ENCODE data around the gene CTNNAL1.

The CTNNAL1 gene

GRCh38 chr9:109010746-109011145 is 2.6 kb downstream of the CTNNAL1 start:
- H3K79me2 ChIP-seq (ENCODE audit: control insufficient read depth, insufficient read depth, low read length): peaks cover 6% of the 10 kb centered on the region
- no peak overlapping the region for H4K5ac ChIP-seq (ENCODE audit: low read length)
- H2AK5ac ChIP-seq (ENCODE audit: low read length): no peak overlapping the region
- peaks cover 4% of the 10 kb centered on the region for H3K4me1 ChIP-seq (ENCODE audit: control insufficient read depth, low read depth, low read length)
- no peak overlapping the region for H2BK120ac ChIP-seq (ENCODE audit: low read depth, low read length)
- no peak overlapping the region for H3K4me2 ChIP-seq (ENCODE audit: low read length)
- peaks cover 4% of the 10 kb centered on the region for H3K79me1 ChIP-seq (ENCODE audit: low read length)
- no peak overlapping the region for H3K56ac ChIP-seq (ENCODE audit: low read length)
- no peak overlapping the region for H3K23ac ChIP-seq (ENCODE audit: low read length)
- H3K4me3 ChIP-seq (ENCODE audit: low read length): no peak overlapping the region
- no peak overlapping the region for H3K9ac ChIP-seq (ENCODE audit: low read length)
- no peaks in the 10 kb centered on the region for H3K36me3 ChIP-seq (ENCODE audit: control insufficient read depth, insufficient read depth, low read length)
- DNase-seq: no peak
- no peak overlapping the region for H2BK15ac ChIP-seq (replicated peaks; ENCODE audit: low read depth)
- H3K4ac ChIP-seq (ENCODE audit: low read depth, low read length): no peak overlapping the region
- no peak overlapping the region for H3K18ac ChIP-seq (ENCODE audit: low read length)
- H3K27ac ChIP-seq (ENCODE audit: low read depth, low read length): no peak overlapping the region
- WGBS (ENCODE audit: extremely low coverage, insufficient coverage, low lambda C conversion rate): no CpG with 5 or more reads among the region's 1 CpG
- no peak overlapping the region for H4K8ac ChIP-seq (ENCODE audit: low read depth, low read length)
- H3K27me3 ChIP-seq (ENCODE audit: insufficient read depth, low read length, poor library complexity): no peaks in the 10 kb centered on the region
- H2BK5ac ChIP-seq (ENCODE audit: low read length): no peak overlapping the region

- no peak overlapping the region for H4K5ac ChIP-seq (ENCODE audit: low read length)
- H3K23ac ChIP-seq (ENCODE audit: low read length): no peak overlapping the region
- no peak overlapping the region for H4K8ac ChIP-seq (ENCODE audit: low read depth, low read length)
- no peak overlapping the region for H3K18ac ChIP-seq (ENCODE audit: low read length)
- H2BK5ac ChIP-seq (ENCODE audit: low read length): no peak overlapping the region
- no peaks in the 10 kb centered on the region for H3K27me3 ChIP-seq (ENCODE audit: insufficient read depth, low read length, poor library complexity)
- WGBS (ENCODE audit: extremely low coverage, insufficient coverage, low lambda C conversion rate): no CpG with 5 or more reads among the region's 3 CpGs
- no peak overlapping the region for H2BK15ac ChIP-seq (replicated peaks; ENCODE audit: low read depth)
- H3K4me1 ChIP-seq (ENCODE audit: control insufficient read depth, low read depth, low read length): no peaks in the 10 kb centered on the region
- no peak overlapping the region for H3K56ac ChIP-seq (ENCODE audit: low read length)
- peaks cover 6% of the 10 kb centered on the region for H3K79me1 ChIP-seq (ENCODE audit: low read length)
- H2BK120ac ChIP-seq (ENCODE audit: low read depth, low read length): no peak overlapping the region
- no peak overlapping the region for H3K4me2 ChIP-seq (ENCODE audit: low read length)
- H3K36me3 ChIP-seq (ENCODE audit: control insufficient read depth, insufficient read depth, low read length): no peaks in the 10 kb centered on the region
- DNase-seq: no peak
- no peak overlapping the region for H3K4ac ChIP-seq (ENCODE audit: low read depth, low read length)
- no peak overlapping the region for H3K27ac ChIP-seq (ENCODE audit: low read depth, low read length)
- H3K79me2 ChIP-seq (ENCODE audit: control insufficient read depth, insufficient read depth, low read length): peaks cover 5% of the 10 kb centered on the region
- H3K9ac ChIP-seq (ENCODE audit: low read length): no peak overlapping the region
- H2AK5ac ChIP-seq (ENCODE audit: low read length): no peak overlapping the region
- H3K4me3 ChIP-seq (ENCODE audit: low read length): no peak overlapping the region
Measured at GRCh38 chr9:109005678-109006077, 7.6 kb downstream of the CTNNAL1 start.

GRCh38 chr9:109003116-109003515 is 10.2 kb downstream of the CTNNAL1 start:
- no peaks in the 10 kb centered on the region for H3K4me1 ChIP-seq (ENCODE audit: control insufficient read depth, low read depth, low read length)
- no peak overlapping the region for H4K8ac ChIP-seq (ENCODE audit: low read depth, low read length)
- no peak overlapping the region for H4K5ac ChIP-seq (ENCODE audit: low read length)
- H3K9ac ChIP-seq (ENCODE audit: low read length): no peak overlapping the region
- no CpG with 5 or more reads among the region's 2 CpGs for WGBS (ENCODE audit: extremely low coverage, insufficient coverage, low lambda C conversion rate)
- H3K79me2 ChIP-seq (ENCODE audit: control insufficient read depth, insufficient read depth, low read length): peaks cover 1% of the 10 kb centered on the region
- H2BK120ac ChIP-seq (ENCODE audit: low read depth, low read length): no peak overlapping the region
- no peaks in the 10 kb centered on the region for H3K27me3 ChIP-seq (ENCODE audit: insufficient read depth, low read length, poor library complexity)
- no peak overlapping the region for H3K4me3 ChIP-seq (ENCODE audit: low read length)
- no peak overlapping the region for H3K27ac ChIP-seq (ENCODE audit: low read depth, low read length)
- H3K23ac ChIP-seq (ENCODE audit: low read length): no peak overlapping the region
- no peak overlapping the region for H2AK5ac ChIP-seq (ENCODE audit: low read length)
- H3K4me2 ChIP-seq (ENCODE audit: low read length): no peak overlapping the region
- no peak overlapping the region for H3K56ac ChIP-seq (ENCODE audit: low read length)
- H3K79me1 ChIP-seq (ENCODE audit: low read length): peaks cover 9% of the 10 kb centered on the region
- no peak overlapping the region for H2BK5ac ChIP-seq (ENCODE audit: low read length)
- no peak for DNase-seq
- no peaks in the 10 kb centered on the region for H3K36me3 ChIP-seq (ENCODE audit: control insufficient read depth, insufficient read depth, low read length)
- H3K18ac ChIP-seq (ENCODE audit: low read length): no peak overlapping the region
- no peak overlapping the region for H2BK15ac ChIP-seq (replicated peaks; ENCODE audit: low read depth)
- no peak overlapping the region for H3K4ac ChIP-seq (ENCODE audit: low read depth, low read length)

GRCh38 chr9:109002141-109002540 is 11.2 kb downstream of the CTNNAL1 start:
- Histone ChIP-seq H3K27ac (ENCODE audit: low read depth, low read length) (no peak overlapping the region), H3K18ac (ENCODE audit: low read length) (no peak overlapping the region), H2BK120ac (ENCODE audit: low read depth, low read length) (no peak overlapping the region), H4K8ac (ENCODE audit: low read depth, low read length) (no peak overlapping the region), H3K79me1 (ENCODE audit: low read length) (peaks cover 15% of the 10 kb centered on the region), H3K4me2 (ENCODE audit: low read length) (no peak overlapping the region), H2AK5ac (ENCODE audit: low read length) (no peak overlapping the region), H3K79me2 (ENCODE audit: control insufficient read depth, insufficient read depth, low read length) (peaks cover 3% of the 10 kb centered on the region), H3K4ac (ENCODE audit: low read depth, low read length) (no peak overlapping the region), H3K27me3 (ENCODE audit: insufficient read depth, low read length, poor library complexity) (no peaks in the 10 kb centered on the region), H3K36me3 (ENCODE audit: control insufficient read depth, insufficient read depth, low read length) (no peaks in the 10 kb centered on the region), H3K9ac (ENCODE audit: low read length) (no peak overlapping the region), H3K4me1 (ENCODE audit: control insufficient read depth, low read depth, low read length) (no peaks in the 10 kb centered on the region), H3K4me3 (ENCODE audit: low read length) (no peak overlapping the region), H2BK5ac (ENCODE audit: low read length) (no peak overlapping the region), H3K56ac (ENCODE audit: low read length) (no peak overlapping the region), H4K5ac (ENCODE audit: low read length) (no peak overlapping the region), H2BK15ac (replicated peaks; ENCODE audit: low read depth) (no peak overlapping the region), H3K23ac (ENCODE audit: low read length) (no peak overlapping the region)
- no CpG with 5 or more reads among the region's 4 CpGs for WGBS (ENCODE audit: extremely low coverage, insufficient coverage, low lambda C conversion rate)
- DNase-seq: no peak

GRCh38 chr9:109001275-109001676 is 12.0 kb downstream of the CTNNAL1 start:
- Histone ChIP-seq H3K56ac (ENCODE audit: low read length) (no peak overlapping the region), H3K23ac (ENCODE audit: low read length) (no peak overlapping the region), H3K27ac (ENCODE audit: low read depth, low read length) (no peak overlapping the region), H3K4ac (ENCODE audit: low read depth, low read length) (no peak overlapping the region), H2AK5ac (ENCODE audit: low read length) (no peak overlapping the region), H2BK15ac (replicated peaks; ENCODE audit: low read depth) (no peak overlapping the region), H3K4me1 (ENCODE audit: control insufficient read depth, low read depth, low read length) (no peaks in the 10 kb centered on the region), H3K36me3 (ENCODE audit: control insufficient read depth, insufficient read depth, low read length) (no peaks in the 10 kb centered on the region), H2BK5ac (ENCODE audit: low read length) (no peak overlapping the region), H4K5ac (ENCODE audit: low read length) (no peak overlapping the region), H3K4me2 (ENCODE audit: low read length) (no peak overlapping the region), H3K79me2 (ENCODE audit: control insufficient read depth, insufficient read depth, low read length) (peaks cover 3% of the 10 kb centered on the region), H3K79me1 (ENCODE audit: low read length) (peaks cover 13% of the 10 kb centered on the region), H3K9ac (ENCODE audit: low read length) (no peak overlapping the region), H3K18ac (ENCODE audit: low read length) (no peak overlapping the region), H3K27me3 (ENCODE audit: insufficient read depth, low read length, poor library complexity) (no peaks in the 10 kb centered on the region), H4K8ac (ENCODE audit: low read depth, low read length) (no peak overlapping the region), H2BK120ac (ENCODE audit: low read depth, low read length) (no peak overlapping the region), H3K4me3 (ENCODE audit: low read length) (no peak overlapping the region)
- no CpG with 5 or more reads among the region's 1 CpG for WGBS (ENCODE audit: extremely low coverage, insufficient coverage, low lambda C conversion rate)
- no peak for DNase-seq

GRCh38 chr9:108997112-108997511 is 16.2 kb downstream of the CTNNAL1 start:
- Histone ChIP-seq H3K23ac (ENCODE audit: low read length) (no peak overlapping the region), H3K56ac (ENCODE audit: low read length) (no peak overlapping the region), H3K27me3 (ENCODE audit: insufficient read depth, low read length, poor library complexity) (no peaks in the 10 kb centered on the region), H3K4ac (ENCODE audit: low read depth, low read length) (no peak overlapping the region), H2BK15ac (replicated peaks; ENCODE audit: low read depth) (no peak overlapping the region), H2BK120ac (ENCODE audit: low read depth, low read length) (no peak overlapping the region), H3K4me2 (ENCODE audit: low read length) (no peak overlapping the region), H3K4me1 (ENCODE audit: control insufficient read depth, low read depth, low read length) (no peaks in the 10 kb centered on the region), H3K18ac (ENCODE audit: low read length) (no peak overlapping the region), H3K79me2 (ENCODE audit: control insufficient read depth, insufficient read depth, low read length) (peaks cover 3% of the 10 kb centered on the region), H2AK5ac (ENCODE audit: low read length) (no peak overlapping the region), H3K79me1 (ENCODE audit: low read length) (peaks cover 13% of the 10 kb centered on the region), H4K5ac (ENCODE audit: low read length) (no peak overlapping the region), H4K8ac (ENCODE audit: low read depth, low read length) (no peak overlapping the region), H3K9ac (ENCODE audit: low read length) (no peak overlapping the region), H3K27ac (ENCODE audit: low read depth, low read length) (no peak overlapping the region), H2BK5ac (ENCODE audit: low read length) (no peak overlapping the region), H3K36me3 (ENCODE audit: control insufficient read depth, insufficient read depth, low read length) (no peaks in the 10 kb centered on the region), H3K4me3 (ENCODE audit: low read length) (no peak overlapping the region)
- DNase-seq: no peak
- no CpG with 5 or more reads among the region's 1 CpG for WGBS (ENCODE audit: extremely low coverage, insufficient coverage, low lambda C conversion rate)
